HG03280 (cell line): ENCODE measurements around the gene IMMP2L.
"Not testable (repeated sequence)": the region's sequence is repeated elsewhere in the genome, so short reads cannot be mapped to it uniquely, and the experiment has no call there.

Experiments
- ATAC-seq: cut with Tn5 transposase; IDR thresholded peaks from one replicate; pipeline ENCODE4 v1.9.1; 2021; ENCODE audit warnings: mild to moderate bottlenecking, moderate library complexity; ENCODE audit not compliant: unreplicated experiment

The IMMP2L gene

GRCh38 chr7:110964775-110965174 lies 597.5 kb downstream of the IMMP2L start:
- ATAC-seq = no peak

- ATAC-seq = no peak
Measured at GRCh38 chr7:110962826-110963225, 599.5 kb downstream of the IMMP2L start.

- ATAC-seq = no peak
Measured at GRCh38 chr7:110962374-110962773, 599.9 kb downstream of the IMMP2L start.

GRCh38 chr7:110960811-110961210 lies 601.5 kb downstream of the IMMP2L start:
- ATAC-seq = no peak

DNA sequence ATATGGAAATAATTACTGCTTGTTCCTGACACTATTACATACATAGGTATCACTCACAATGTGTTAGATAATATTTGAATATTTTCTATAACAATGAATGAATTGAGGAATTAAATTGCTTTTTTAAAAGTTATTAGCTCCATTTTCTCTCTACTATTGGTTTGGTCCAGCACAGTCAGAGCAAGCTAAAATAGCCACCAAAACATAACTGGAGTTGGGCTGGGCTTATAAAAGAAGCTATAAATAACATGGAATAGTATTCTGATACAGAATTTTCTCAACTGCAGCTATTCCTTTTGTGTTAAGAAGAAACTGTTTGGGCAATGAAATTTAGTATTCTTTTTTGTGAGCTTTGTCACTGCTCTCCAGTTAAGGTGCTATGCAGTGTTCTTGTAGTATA lies 614.0 kb downstream of the IMMP2L start:
- no peak for ATAC-seq

GRCh38 chr7:110947408-110947807 lies 614.9 kb downstream of the IMMP2L start:
- no peak for ATAC-seq

- no peak for ATAC-seq
Measured at GRCh38 chr7:110944966-110945644, 617.2 kb downstream of the IMMP2L start.

GRCh38 chr7:110944448-110944847 lies 617.8 kb downstream of the IMMP2L start:
- no peak for ATAC-seq

DNA sequence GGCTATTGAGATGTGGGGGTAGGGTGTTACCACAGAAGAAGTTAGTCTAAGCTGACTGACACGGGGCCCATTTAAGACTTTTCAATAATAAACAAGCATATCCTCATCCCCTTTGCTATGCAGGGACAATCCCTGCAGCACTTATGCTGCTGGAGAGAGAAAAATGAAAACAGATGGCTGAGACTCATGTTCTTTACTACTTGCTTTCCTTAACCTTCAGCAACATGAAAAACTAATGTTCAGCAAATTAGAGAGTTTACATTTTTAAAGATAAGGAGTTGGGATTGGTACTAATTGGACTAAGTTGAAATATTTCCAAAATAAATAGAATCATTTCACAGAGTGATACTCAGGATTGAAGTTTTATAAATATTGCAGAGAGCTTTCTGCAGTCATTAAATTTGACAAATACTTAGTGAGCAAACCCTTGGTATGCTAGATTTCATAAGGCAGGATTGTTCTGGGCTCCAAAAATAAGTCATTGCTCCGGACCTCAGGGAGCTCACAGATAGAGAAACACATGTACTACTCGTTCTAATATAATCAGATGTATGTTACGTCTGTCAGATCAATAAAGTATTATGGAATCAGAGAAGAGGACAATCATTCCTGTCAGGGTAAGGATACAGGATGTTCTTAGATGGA lies 618.5 kb downstream of the IMMP2L start:
- ATAC-seq = no peak

- no peak for ATAC-seq
Measured at GRCh38 chr7:110941385-110941784, 620.9 kb downstream of the IMMP2L start.

GRCh38 chr7:110940756-110941155 lies 621.5 kb downstream of the IMMP2L start:
- ATAC-seq = no peak

GRCh38 chr7:110938165-110938564 lies 624.1 kb downstream of the IMMP2L start:
- no peak for ATAC-seq

GRCh38 chr7:110936665-110937064 lies 625.6 kb downstream of the IMMP2L start:
- ATAC-seq = not testable (repeated sequence)

DNA sequence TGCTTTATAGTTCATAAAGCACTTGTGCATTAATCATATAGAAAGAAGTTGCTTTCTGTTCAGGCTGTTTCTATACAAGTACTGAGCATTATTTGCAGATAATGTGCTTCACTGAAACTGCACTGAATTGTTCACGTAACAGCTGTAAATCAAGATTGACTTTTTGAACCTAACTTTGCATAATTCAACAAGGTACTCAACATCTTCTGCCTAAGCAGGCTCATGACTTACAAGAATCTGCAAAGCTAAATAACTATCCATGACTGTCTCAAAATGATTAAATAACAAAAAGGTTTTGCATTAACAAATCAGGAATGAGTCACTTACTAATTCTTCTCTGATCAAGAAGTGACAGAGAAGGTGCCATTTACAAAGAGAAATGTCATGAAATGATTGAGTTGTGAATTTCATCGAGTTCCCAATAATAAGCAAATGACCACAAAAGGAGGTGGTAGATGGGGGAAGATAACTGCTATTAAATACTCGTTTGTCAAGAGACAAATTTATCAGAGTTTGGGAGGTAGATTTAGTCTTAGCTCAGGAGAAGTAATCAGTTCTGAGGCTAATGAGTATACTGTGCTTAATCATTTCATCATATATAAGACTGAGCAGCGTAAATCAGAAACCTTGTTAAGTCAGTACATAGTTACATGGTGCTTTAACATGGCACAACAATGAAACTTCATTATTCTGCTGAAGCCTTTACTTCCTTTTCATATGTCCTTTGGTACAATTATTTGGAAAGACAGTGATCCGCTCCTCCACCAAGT lies 632.6 kb downstream of the IMMP2L start:
- no peak for ATAC-seq

DNA sequence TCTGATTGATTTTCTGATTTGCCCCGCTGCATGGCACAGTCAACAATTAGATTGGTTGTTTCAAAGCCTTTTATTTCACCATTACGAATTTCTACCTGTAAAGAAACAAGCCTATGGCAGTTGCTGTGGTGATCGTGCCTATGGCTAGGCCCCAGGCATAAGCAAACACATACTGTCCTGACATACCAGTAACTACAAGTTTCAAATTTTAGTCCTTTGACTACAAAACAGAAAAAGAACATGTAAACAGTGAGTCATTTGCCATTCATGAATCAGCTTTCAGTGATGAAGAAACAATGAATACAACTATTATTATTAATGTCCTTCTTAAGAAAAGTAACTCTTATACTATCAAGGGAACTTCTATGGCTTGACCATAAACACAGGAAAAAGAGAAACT lies 639.4 kb downstream of the IMMP2L start:
- no peak for ATAC-seq

GRCh38 chr7:110921595-110922151 lies 640.6 kb downstream of the IMMP2L start:
- ATAC-seq = no peak

DNA sequence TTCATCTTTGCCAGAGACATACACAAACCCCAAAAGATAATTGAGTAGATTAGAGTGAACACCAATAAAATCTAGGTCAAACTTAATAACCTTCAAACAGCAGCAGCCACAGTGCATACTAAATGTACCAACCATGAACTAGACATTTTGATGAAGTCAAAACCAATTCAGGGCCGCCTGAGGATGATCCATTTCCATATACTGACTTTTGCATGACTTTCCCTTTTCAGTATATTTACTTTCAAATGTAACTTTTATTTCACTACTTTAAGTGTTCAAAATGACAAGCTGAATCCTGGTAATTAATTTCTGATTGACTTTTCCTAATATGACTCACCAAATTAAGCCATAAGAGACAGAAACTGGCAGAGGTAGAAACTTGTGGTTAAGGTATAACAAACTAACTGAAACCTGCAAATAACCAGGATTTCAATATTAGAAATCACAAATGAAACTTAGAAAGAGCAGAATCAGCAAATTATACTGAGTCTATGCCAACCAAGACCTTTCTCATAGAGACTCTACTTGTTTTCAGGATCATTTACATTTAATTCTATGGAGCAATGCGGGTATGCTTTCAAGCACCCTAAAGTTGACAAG lies 643.2 kb downstream of the IMMP2L start:
- ATAC-seq = peak; percentile 50

GRCh38 chr7:110914263-110914662 lies 648.0 kb downstream of the IMMP2L start:
- no peak for ATAC-seq

- no peak for ATAC-seq
Measured at GRCh38 chr7:110911632-110912031, 650.7 kb downstream of the IMMP2L start.

DNA sequence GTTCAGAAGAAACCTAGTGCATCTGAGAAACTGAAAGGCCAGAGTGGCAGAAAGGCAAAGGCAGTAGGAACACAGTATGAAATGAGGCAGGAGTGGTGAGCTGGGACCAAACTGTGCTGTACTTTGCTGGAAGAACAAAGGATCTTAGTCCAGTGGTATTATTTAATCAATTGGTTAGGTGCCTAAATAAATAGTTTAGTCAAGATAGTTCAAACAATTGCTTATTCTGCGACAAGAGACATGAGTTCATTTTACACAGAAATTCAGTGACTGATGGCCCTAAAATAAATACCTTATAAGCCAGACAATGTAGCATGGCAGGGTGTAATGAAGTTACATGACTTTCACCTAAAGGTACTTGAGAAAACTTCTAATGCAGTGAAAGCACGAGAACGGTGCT lies 653.2 kb downstream of the IMMP2L start:
- ATAC-seq = no peak
